ENCODE measurements around the gene ULK4.
"Not testable (repeated sequence)": the region's sequence is repeated elsewhere in the genome, so short reads cannot be mapped to it uniquely, and the experiment has no call there.

Gene ULK4

GRCh38 chr3:41579861-41580260, 382.0 kb downstream of the ULK4 start:
- no peak for DNase-seq (ENCODE audit: low spot score)

DNA sequence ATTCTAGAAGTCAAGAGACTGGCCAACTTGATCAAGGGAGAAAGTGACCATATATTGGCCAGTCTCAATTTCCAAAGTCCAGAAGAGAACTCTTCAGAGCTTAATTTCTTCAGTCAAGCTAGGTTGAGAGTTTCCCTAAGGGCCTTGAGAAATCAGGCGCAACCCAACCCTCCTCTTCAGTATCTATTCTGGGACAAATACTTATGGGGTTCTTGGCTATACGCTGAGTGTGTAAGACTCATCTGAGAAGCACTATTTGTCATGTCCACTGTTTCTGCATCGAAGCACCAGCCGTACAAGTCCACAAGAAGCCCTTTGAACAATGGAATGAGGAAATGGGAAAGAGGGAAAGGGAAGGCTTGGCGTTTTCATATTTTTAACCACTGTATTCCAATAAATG, 383.1 kb downstream of the ULK4 start:
- DNase-seq (ENCODE audit: low spot score) = no peak

DNA sequence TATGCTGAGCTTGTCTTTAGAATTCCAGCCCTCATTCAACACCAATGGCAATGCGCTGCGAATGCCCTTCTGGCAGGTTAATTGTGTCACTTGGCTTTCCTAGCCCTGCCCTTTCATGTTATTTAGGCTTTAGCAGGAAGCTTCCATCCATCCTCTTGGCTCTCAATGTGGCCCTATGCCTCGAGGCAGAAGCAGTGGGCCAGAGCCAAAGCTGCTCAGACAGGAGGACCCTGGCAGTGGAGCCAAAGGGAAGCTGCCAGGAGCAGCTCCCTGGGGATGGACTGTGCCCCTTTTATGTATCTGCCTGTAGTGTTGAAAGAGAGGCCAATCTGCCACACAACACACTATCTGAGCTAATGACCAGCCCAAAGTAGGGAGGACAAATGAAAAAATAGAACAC, 386.2 kb downstream of the ULK4 start:
- peak; percentile 91 for DNase-seq (ENCODE audit: low spot score)

- peak; percentile 20 for DNase-seq (ENCODE audit: low spot score)
These were observed 387.0 kb downstream of the ULK4 start for GRCh38 chr3:41574900-41575299.

- DNase-seq (ENCODE audit: low spot score) = no peak
These were observed 388.3 kb downstream of the ULK4 start for GRCh38 chr3:41573591-41573990.

DNA sequence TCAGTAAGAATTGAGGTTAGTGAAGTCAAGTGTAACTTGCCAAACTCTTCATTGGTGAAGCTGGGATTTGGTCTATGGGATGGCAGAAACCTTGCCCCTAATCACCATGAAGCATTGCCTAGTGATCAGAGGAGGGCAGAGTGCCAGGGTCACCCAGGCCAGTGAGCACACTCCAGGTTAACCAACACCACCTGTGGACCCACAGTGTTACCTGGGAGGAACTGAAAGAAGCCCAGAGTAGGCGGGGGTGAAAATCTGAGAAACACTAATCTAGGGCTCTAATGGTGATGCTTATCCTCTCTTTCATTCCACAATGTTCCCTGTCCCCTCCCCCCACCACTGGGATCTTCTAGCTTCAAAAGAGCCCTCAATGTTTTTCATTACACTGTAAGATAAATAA, 389.8 kb downstream of the ULK4 start:
- no peak for DNase-seq (ENCODE audit: low spot score)

DNA sequence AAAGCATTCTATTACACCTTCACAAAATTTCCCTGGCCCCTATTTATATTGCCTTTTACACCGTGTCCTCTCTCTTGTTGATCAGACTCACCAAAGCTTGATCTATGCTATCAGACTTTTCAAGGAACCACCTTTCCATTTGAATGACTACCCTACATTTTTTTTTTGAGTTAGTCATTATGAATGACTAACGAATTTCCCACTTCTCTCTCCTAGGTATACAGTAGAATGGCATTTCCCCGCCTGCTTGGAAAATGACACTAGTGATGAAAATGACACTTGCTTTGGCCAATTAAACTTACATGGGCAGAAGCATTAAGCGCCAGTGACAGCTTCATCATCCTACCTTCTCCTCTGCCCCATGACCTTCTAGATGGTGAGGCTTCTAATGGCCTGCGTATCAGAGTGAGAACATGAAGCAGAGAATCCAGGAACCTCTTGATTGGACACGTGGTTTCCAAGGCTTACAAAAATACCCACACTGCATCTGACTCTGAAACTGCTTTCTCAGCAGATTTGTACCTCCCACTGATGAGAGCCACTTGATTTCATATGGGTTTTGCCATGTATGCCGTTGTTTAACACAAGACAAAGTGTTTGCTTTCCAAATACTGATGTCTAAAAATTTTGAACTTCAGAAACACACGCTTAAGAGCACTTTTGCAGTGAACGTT, 392.1 kb downstream of the ULK4 start:
- no peak for DNase-seq (ENCODE audit: low spot score)

- no peak for DNase-seq (ENCODE audit: low spot score)
These were observed 395.9 kb downstream of the ULK4 start for GRCh38 chr3:41565948-41566514.

GRCh38 chr3:41565003-41565402, 396.9 kb downstream of the ULK4 start:
- DNase-seq (ENCODE audit: low spot score) = no peak

DNA sequence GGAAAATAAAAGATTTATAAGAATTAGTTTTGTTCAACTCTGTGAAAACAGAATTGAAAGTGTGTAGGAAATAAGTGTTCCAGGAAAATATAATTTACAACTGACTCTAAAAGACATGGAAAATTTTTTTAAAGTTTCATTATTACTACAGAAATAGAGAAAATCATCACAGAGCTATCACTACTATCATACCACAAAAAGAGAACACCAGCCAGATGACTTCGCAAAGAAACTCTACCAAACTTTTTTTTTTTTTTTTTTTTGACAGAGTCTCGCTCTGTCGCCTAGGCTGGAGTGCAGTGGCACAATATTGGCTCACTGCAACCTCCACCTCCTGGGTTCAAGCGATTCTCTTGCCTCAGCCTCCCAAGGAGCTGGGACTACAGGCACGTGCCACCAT, 405.7 kb downstream of the ULK4 start:
- DNase-seq (ENCODE audit: low spot score) = not testable (repeated sequence)

DNA sequence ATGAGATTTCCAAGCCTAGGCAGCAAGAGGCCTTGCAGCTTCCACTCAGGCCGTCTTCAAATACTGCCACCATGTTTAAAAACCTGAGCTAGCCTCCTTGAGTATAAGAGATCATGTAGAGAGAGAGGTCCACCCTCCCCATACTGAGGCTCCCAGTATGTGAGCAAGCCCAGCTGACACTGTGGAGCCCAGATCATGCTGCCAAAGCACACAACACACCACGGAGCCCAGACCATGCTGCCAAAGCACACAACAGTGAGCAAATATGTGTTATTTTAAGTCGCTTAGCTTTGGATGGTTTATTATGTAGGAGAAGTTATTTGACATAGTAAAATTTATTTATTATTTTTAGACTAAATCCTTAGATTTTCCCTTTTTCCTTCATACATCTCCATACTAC, 428.9 kb downstream of the ULK4 start:
- DNase-seq (ENCODE audit: low spot score) = no peak

- DNase-seq (ENCODE audit: low spot score) = no peak
These were observed 434.8 kb downstream of the ULK4 start for GRCh38 chr3:41526995-41527573.

DNA sequence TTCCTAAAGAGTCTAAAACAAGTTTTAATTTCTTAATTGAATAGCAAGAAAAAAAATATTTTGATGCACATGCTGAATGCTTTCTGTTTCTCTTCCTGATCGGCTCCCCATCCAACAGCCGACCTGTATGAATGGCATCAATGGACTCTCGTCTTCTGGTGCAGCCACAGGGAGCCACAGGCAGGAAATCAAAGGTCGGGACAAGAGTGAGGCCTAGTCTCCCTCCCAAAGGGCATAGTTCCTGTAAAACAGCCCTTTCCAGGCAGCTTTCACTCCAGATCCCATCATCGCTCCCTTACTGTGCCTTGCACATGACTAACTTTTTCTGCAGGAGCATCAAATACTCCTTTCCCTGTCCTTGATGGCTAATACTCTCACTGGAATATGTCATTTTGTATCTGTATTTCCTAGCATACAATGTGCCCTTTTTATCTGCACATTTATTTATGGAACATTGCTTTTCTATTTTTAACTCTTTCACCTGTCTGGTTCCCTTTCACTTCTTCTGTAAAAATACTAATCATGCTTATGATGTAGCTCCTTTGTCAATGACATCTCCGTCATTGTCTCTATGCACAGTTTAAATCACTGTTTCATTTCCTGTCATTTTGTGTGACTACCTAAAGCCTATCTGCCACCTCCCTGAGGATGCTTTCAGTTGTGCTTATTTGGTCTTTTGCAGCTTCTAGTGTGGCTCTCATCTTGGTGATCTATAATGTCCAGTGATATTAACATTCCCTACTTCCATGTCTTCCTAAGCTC, 436.4 kb downstream of the ULK4 start:
- DNase-seq (ENCODE audit: low spot score) = no peak

GRCh38 chr3:41523897-41524296, 438.0 kb downstream of the ULK4 start:
- no peak for DNase-seq (ENCODE audit: low spot score)

DNA sequence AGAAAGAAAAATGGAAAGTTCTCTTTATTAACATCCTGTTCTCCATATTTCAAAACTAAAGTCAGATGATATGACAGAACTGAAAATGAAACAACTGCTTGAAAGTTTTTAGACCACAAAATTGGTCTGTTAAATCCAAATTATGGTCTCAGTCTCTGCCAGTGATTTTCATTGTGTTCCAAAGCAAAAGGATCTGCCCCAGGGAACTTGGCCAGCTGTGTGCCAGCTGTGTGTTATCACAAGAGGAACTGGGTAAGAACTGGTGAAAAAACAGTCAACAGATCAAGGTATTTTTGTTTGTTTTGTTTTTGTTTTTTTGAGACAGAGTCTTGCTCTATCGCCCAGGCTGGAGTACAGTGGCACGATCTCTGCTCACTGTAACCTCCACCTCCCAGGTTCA, 439.3 kb downstream of the ULK4 start:
- DNase-seq (ENCODE audit: low spot score) = no peak

GRCh38 chr3:41521010-41521655, 440.8 kb downstream of the ULK4 start:
- DNase-seq (ENCODE audit: low spot score) = no peak

DNA sequence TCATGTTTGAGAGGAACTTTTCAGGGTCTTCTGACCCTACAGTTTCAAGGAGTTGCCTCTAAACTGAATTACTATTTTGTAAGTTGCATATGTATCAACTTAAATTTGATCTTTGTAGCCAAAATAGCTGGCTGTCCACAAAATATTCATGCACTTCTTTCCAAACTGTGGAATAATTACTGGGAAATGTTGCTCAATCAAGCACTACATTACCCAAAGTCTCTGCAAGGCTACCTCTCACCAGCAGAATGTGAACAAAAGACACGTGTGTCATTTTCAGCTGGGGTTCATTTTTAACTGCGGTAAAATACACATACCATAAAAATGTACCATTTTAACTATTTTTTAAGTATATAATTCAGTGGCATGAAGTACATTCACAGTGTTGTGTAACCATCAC, 442.2 kb downstream of the ULK4 start:
- DNase-seq (ENCODE audit: low spot score) = no peak

GRCh38 chr3:41518626-41519025, 443.3 kb downstream of the ULK4 start:
- no peak for DNase-seq (ENCODE audit: low spot score)

- no peak for DNase-seq (ENCODE audit: low spot score)
These were observed 453.7 kb downstream of the ULK4 start for GRCh38 chr3:41508063-41508696.

DNA sequence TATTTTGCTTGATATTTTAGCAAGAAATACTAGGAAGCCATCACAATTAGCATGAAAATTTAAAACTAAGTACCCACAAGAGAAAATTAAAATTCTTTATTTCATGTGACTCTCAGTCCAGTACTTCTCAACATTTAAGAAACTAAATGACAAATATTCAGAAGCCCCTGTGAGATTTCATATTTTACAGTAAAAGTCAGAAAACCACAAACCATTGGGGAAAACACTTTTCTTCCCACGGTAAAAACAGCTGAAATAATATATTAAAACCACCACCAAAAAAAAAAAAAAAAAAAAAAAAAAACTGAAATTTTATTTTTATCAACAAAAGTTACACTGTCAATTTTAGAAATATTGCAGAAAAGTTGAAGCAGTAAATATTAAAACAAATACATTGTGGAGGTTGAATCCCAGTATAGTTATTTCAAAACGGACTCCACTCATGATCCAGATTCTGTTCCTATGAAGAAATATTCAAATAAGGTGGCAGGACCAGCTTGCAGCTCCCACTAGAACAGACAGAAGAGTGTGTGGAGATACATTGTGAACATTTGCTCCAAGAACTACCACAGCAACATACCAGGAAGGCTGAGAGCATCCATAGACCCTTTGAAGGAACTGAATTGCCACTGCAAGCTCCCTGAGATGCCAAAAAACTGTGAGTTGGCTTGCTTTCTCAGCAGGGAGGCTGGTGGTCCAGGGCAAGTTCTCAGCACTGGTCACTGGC, 454.4 kb downstream of the ULK4 start:
- no peak for DNase-seq (ENCODE audit: low spot score)

- DNase-seq (ENCODE audit: low spot score) = no peak
These were observed 457.8 kb downstream of the ULK4 start for GRCh38 chr3:41503998-41504623.
